Stimulated activated CD4-positive, alpha-beta T cell treated with anti-CD3 and anti-CD28 coated beads, Interleukin-15, amount 100 ng/mL, for 24 hours (primary cell): ENCODE data around the gene GAMT.

Source experiments
- DNase-seq: peaks from one replicate; pipeline ENCODE4 v3.0.0-alpha.2; 2020

Gene GAMT

DNA sequence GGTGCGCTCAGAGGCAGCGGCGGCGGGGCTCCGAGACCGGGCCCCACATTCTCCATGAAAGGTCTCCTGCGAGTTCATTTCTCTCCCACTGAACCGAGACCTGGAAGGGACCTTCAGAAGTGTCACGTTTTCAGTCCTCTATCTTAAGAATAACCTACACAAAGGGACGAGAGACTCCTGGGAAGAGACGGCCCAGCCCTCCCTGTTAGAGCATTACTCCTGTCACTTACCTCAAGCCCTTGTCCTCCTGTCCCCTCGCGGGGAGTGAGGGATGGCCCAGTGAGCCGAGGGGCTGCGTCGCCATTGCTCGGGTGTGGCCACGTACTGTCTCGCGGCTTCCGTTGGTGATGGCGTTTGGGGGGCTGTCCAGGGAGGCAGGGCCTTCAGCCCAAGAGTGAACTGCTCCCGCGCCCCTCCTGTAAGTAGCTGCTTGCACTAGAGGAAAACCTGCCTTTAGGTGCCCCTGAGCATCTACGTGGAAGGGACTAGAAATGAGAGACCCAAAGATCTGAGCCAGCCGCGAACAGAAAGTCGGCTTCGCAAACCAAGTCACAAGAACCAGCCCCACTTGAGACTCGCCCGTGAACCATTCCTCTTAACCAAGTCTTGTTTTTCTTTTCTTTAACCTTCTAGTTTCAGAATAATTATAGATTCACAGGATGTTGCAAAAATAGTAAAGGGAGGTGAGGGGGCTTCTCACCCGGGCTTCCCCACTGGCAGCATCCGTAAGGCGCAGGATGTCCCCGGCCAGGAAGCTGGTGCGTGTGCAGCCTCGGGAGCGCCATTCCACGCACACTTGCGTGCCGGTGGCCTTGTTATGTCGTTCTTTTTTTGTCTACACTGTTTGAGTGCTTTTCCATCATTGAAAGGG lies 38.7 kb downstream of the GAMT start:
- no peak for DNase-seq

- DNase-seq, result no peak
Measured at GRCh38 chr19:1361601-1362386, 39.5 kb downstream of the GAMT start.

GRCh38 chr19:1360818-1361461 lies 40.4 kb downstream of the GAMT start:
- no peak for DNase-seq

DNA sequence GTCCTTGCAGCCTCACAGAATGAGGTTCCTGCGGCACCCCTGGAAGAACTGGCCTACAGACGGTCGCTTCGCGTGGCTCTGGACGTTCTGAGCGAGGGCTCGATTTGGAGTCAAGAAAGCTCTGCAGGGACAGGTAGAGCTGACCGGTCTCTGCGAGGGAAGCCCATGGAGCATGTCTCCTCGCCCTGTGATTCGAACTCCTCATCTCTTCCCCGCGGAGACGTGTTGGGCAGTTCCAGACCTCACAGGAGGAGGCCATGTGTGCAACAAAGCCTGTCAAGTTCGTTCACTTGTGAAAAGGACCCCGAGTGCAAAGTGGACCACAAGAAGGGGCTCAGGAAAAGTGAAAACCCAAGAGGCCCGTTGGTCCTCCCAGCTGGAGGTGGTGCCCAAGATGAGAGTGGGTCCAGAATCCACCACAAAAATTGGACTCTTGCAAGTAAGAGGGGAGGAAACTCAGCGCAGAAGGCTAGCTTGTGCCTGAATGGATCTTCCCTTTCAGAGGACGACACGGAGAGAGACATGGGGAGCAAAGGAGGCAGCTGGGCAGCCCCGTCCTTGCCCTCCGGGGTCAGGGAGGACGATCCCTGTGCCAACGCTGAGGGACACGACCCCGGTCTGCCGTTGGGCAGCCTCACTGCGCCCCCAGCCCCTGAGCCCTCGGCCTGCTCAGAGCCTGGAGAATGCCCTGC lies 41.1 kb downstream of the GAMT start:
- no peak for DNase-seq

DNA sequence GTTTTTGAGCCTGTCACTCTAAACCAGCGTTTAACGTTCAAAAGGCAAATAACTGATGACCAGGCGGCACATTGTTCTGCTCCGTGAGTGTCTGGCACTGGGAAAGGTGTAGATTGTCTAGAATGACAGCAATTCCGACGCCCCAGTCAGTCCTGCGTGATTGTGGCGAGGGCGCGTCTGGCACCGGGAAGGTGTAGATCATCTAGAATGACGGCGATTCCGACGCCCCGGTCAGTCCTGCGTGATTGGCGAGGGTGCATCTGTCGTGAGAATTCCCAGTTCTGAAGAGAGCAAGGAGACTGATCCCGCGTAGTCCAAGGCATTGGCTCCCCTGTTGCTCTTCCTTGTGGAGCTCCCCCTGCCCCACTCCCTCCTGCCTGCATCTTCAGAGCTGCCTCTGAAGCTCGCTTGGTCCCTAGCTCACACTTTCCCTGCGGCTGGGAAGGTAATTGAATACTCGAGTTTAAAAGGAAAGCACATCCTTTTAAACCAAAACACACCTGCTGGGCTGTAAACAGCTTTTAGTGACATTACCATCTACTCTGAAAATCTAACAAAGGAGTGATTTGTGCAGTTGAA lies 43.7 kb downstream of the GAMT start:
- DNase-seq, result no peak

- DNase-seq, result no peak
Measured at GRCh38 chr19:1356508-1356865, 44.9 kb downstream of the GAMT start.

DNA sequence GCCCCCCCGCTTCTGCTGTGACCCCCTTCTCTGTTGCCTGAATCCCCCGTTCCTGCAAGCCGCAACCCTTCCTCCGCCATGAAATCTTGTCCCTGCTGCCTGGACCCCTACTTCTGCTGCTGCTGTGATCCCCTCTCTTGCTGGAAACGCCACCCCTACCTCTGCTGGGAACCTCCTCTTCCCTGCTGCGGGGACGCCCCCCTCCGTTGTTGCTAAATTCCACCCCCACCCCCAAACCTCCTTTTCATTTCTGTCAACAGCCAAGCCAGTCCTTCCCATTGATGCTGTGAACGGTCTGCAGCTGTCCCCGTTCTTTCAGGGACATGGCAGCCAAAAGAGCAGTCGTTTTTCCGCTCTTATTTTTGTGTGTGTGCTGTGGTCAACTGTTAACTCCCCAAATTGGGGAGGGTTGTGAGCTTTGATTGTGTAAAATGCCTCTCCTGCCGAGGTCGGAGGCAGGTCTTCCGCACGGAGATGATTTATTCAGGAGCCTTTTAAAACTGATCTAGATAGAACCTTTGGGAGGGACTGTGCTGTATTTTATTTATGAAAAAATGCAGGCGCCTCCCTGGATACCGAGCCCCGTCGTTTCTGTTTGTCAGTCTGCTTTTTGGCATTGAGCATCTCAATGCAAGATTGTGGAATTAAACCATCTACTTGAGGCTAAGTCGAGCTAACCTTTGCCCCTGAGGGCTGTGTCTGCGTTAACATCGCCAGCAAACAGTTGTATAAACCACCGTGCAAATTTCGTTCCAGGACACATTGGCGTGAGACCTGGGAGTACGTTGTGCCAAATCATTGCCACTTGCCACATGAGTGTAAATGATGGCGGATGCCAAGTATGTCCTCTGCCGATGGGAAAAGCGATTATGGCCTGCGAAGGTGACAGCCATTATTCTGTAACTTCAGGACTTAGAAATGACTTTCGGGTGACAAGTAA lies 45.5 kb downstream of the GAMT start:
- peak; percentile 36 for DNase-seq

GRCh38 chr19:1354970-1355567 lies 46.3 kb downstream of the GAMT start:
- DNase-seq, result no peak

GRCh38 chr19:1353144-1353543 lies 48.2 kb downstream of the GAMT start:
- DNase-seq, result no peak

DNA sequence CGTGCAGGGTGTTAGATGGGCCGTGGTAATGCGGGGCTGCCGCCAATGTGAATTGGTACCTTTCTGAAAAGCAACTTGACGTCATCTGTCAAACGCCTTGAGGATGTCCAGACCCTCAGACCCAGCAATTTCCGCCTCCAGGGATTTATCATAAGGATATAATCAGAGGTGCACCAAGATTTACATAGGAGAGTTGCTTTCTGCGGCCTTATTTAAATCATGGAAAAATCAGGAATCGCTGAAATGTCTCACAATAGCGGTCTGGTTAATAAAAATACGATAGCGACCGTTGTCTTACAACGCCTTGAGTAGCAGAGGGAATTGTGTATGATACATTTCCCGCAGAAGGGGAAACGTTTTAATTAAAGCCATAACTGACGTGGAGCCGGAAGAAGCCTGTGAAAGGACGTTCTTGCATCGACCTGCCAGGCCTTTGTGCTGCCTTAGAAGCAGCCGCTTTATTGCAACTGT lies 49.9 kb downstream of the GAMT start:
- DNase-seq, result no peak

DNA sequence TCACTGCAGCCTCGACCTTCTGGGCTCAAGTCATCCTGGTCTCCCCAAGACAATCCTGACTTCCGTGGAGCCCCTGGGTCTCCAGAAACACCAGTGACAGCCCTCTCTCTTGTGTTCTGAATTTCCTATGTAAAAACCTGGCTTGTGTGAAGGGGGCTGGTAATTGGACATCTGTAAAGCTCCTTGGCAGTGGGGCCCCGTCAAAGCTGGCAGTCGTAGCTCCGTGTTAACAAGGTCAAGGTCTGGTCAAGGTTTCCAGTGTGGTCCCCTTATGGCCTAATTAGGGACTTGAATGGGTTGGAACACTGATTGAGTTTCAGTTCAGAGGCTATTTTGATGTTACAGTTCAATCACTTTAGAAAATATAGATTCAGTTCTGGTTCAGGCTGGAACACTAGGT lies 50.5 kb downstream of the GAMT start:
- DNase-seq, result no peak

GRCh38 chr19:1349211-1349610 lies 52.1 kb downstream of the GAMT start:
- no peak for DNase-seq
